Muscle layer of colon (tissue), 2 donors: ENCODE measurements around the gene DNAI1.

Experiments
- H3K27ac ChIP-seq: one replicate; pipeline ENCODE4 v1.7.0; 2013; ENCODE audit warnings: low read depth, mild to moderate bottlenecking, low read length, moderate library complexity
- H3K27me3 ChIP-seq, 2 donors: one replicate each; pipeline ENCODE4 v1.7.0; 2013; ENCODE audit warnings: low read length in 2 of 2, mild to moderate bottlenecking in 2 of 2; ENCODE audit not compliant: insufficient read depth in 2 of 2, control insufficient read depth in 1 of 2
- H3K36me3 ChIP-seq: one replicate; pipeline ENCODE4 v1.7.0; 2013; ENCODE audit warnings: mild to moderate bottlenecking, low read length; ENCODE audit not compliant: insufficient read depth
- H3K4me1 ChIP-seq: one replicate; pipeline ENCODE4 v1.7.0; 2013; ENCODE audit warnings: mild to moderate bottlenecking, low read length; ENCODE audit not compliant: insufficient read depth
- H3K4me3 ChIP-seq, 2 donors: one replicate each; pipeline ENCODE4 v1.7.0; 2013; ENCODE audit warnings: low read length in 2 of 2, low read depth in 1 of 2, mild to moderate bottlenecking in 1 of 2, moderate library complexity in 1 of 2
- H3K9ac ChIP-seq: one replicate; pipeline ENCODE4 v1.7.0; 2013; ENCODE audit warnings: low read length
- H3K9me3 ChIP-seq: one replicate; pipeline ENCODE4 v1.7.0; 2013; ENCODE audit warnings: mild to moderate bottlenecking, low read length
- donor health status: abdominal sarcoma.
- donor health status: Adenocarcinoma of cecum.

The DNAI1 gene

DNA sequence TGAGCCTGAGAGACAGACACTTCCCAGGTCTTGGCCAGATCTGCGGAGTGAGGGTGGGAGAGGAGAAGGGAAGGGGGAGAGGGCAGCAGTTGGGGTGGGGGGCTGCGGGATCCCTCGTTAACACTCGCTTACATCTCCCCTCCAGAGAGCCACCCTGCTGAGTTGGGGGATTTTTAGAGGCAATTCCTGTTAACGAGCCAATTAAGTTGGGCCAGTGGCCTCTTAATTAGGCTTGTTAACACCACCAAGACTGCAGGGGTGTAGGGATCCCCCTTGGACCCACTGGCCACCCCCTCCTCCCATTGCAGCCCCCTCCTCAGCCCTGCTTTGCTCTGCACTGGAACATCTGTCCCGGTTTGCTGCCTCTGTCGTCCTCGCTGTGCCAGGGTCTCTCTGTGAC lies 107.3 kb downstream of the DNAI1 start:
- Histone ChIP-seq H3K27me3 (peaks cover 0 to 17% of the 10 kb centered on the region in 2 donors), H3K27ac (no peak overlapping the region), H3K4me3 (no peak overlapping the region), H3K9ac (no peak overlapping the region), H3K36me3 (no peaks in the 10 kb centered on the region), H3K4me1 (no peaks in the 10 kb centered on the region), H3K9me3 (no peaks in the 10 kb centered on the region)

DNA sequence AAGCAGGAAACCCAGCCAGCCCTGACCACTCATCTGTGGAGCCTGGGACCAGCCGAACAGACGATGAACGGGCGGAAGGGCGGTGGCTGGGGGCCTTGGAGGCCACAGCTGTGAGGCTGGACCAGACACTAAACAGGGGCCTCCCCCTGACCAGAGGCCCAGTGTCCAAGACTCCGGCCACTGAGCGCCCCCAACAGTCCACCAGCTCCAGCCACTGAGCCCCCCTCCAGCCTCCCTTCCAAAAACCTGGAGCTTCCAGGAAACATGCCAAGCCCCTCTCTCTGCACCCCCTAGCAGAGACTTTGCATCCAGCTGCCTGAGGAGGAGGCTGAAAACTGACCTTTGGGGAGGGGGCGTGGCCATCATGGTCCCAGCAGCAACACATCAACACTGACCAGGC lies 107.7 kb downstream of the DNAI1 start:
- no peaks in the 10 kb centered on the region for H3K4me1 ChIP-seq
- peaks cover 0 to 15% of the 10 kb centered on the region in 2 donors for H3K27me3 ChIP-seq
- no peak overlapping the region for H3K4me3 ChIP-seq
- H3K9me3 ChIP-seq: no peaks in the 10 kb centered on the region
- no peaks in the 10 kb centered on the region for H3K36me3 ChIP-seq
- no peak overlapping the region for H3K9ac ChIP-seq
- H3K27ac ChIP-seq: no peak overlapping the region

DNA sequence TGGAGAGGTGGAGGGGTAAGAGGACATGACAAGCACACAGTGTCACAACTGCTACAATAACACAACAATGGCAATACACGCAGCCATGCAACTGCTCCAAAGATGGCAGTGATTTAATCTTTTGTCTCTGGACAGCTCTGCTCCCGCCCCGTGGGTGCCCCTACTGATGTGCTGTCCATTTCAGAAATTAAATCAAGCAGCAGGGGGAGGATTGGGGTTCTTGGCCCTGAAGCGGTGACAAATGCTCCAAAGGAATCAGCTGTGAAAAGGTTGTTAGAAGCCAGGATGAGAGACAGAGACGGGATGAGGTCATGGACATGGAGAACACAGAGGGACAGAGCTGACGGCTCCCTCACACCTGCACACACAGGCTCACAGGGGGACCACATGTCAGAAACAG lies 108.4 kb downstream of the DNAI1 start:
- no peak overlapping the region for H3K9ac ChIP-seq
- no peaks in the 10 kb centered on the region for H3K4me1 ChIP-seq
- no peaks in the 10 kb centered on the region for H3K36me3 ChIP-seq
- H3K27ac ChIP-seq: no peak overlapping the region
- H3K4me3 ChIP-seq: no peak overlapping the region
- H3K9me3 ChIP-seq: no peaks in the 10 kb centered on the region
- peaks cover 0 to 15% of the 10 kb centered on the region in 2 donors for H3K27me3 ChIP-seq

DNA sequence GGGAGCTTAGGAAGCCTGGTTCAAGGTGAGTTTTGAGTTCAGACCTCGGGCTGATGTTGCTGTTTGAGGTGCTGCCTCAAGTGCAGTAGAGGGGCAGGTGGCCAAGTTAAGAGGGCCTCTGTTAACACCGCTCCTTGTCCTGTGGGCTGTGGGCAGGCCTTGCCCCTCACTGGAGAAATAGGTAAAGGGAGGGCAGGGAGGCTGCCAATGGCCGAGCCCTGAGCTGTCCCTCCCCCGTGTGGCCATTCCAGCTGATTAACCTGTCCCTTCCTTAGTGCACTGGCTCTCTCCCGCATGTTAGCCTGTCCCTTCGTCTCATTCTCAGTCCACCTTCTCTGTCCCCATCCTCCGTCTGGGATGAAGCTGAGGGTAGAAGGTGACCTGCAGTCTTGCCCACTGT lies 109.5 kb downstream of the DNAI1 start:
- H3K4me1 ChIP-seq: no peaks in the 10 kb centered on the region
- H3K4me3 ChIP-seq: no peak overlapping the region
- H3K9me3 ChIP-seq: no peaks in the 10 kb centered on the region
- no peak overlapping the region for H3K27ac ChIP-seq
- H3K27me3 ChIP-seq: peaks cover 0 to 20% of the 10 kb centered on the region in 2 donors
- H3K36me3 ChIP-seq: no peaks in the 10 kb centered on the region
- H3K9ac ChIP-seq: no peak overlapping the region

- Histone ChIP-seq H3K4me3 (no peak overlapping the region), H3K36me3 (no peaks in the 10 kb centered on the region), H3K4me1 (no peaks in the 10 kb centered on the region), H3K9me3 (no peaks in the 10 kb centered on the region), H3K9ac (no peak overlapping the region), H3K27me3 (peaks cover 0 to 20% of the 10 kb centered on the region in 2 donors), H3K27ac (no peak overlapping the region)
These were observed 110.2 kb downstream of the DNAI1 start for GRCh38 chr9:34568774-34569173.

- H3K36me3 ChIP-seq: no peaks in the 10 kb centered on the region
- no peak overlapping the region for H3K4me3 ChIP-seq
- H3K9me3 ChIP-seq: no peaks in the 10 kb centered on the region
- H3K27me3 ChIP-seq: peaks cover 0 to 15% of the 10 kb centered on the region in 2 donors
- no peaks in the 10 kb centered on the region for H3K4me1 ChIP-seq
- no peak overlapping the region for H3K9ac ChIP-seq
- no peak overlapping the region for H3K27ac ChIP-seq
These were observed 111.8 kb downstream of the DNAI1 start for GRCh38 chr9:34570376-34570775.
